ENCODE data around the gene APCDD1L. TPM values are rescaled to one million over a fixed set of nuclear protein-coding genes. Genes with fewer than 3 reads are reported as not detected.
"Not testable (repeated sequence)": the region's sequence is repeated elsewhere in the genome, so short reads cannot be mapped to it uniquely, and the experiment has no call there.

The APCDD1L gene
- total RNA-seq, 1 experiment from 2014 or later: not detected

DNA sequence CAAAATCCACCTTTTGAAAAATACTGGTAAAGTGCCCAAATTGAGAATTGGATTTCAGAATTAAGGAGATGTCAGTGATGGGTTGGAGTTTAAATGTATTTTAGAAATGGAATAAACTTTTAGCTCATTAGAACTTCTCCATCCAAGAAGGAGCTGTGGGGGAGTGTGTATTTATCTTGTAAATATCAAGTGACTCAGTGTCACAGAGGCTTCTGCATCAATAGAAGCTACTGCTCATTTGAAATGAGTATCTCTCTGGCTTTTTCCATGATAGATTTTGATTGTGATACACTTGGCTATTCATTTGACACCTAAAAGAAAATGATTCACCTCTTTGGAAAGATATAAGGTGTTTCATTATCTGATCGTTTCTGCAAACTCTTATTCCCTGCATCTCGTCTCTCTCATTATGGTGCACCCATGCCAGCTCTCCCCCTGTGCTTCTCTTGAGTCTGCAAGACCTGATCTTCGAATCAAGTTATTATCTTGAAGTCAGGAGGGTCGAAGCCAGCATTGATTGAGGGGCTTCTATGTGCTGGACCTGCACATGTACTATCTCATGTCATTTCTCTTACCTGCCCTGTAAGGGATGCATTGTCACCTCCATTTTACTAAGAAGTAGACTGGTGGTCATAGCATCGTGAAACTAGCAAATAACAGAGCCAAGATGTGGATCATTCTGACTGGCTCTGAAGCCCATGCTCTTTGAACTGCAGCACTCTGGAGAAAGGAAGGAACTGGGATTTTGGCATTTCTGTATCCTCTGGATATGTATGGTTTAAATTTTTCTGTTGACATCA lies 96.0 kb downstream of the APCDD1L start:
- no peak for DNase-seq (ENCODE audit: low spot score)

GRCh38 chr20:58417438-58417837 lies 97.8 kb downstream of the APCDD1L start:
- DNase-seq (ENCODE audit: low spot score): no peak

- no peak for DNase-seq (ENCODE audit: low spot score)
Measured at GRCh38 chr20:58416835-58417234, 98.4 kb downstream of the APCDD1L start.

GRCh38 chr20:58416057-58416456 lies 99.1 kb downstream of the APCDD1L start:
- no peak for DNase-seq (ENCODE audit: low spot score)

DNA sequence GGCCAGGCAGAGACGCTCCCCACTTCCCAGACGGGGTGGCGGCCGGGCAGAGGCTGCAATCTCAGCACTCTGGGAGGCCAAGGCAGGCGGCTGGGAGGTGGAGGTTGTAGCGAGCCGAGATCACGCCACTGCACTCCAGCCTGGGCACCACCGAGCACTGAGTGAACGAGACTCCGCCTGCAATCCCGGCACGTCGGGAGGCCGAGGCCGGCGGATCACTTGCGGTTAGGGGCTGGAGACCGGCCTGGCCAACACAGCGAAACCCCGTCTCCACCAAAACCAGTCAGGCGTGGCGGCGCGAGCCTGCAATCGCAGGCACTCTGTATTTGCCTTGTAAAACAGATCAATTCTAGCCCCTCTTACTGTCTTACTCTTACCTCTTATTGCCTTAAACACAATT lies 100.4 kb downstream of the APCDD1L start:
- DNase-seq (ENCODE audit: low spot score): not testable (repeated sequence)

DNA sequence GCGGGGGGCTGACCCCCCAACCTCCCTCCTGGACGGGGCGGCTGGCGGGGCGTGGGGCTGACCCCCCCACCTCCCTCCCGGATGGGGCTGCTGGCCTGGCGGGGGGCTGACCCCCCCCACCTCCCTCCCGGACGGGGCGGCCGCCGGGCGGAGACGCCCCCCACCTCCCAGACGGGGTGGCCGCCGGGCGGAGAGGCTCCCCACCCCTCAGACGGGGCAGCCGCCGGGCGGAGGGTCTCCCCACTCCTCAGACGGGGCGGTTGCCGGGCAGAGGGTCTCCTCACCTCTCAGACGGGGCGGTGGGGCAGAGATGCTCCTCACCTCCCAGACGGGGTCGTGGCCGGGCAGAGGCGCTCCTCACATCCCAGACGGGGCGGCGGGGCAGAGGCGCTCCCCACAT lies 101.0 kb downstream of the APCDD1L start:
- DNase-seq (ENCODE audit: low spot score): not testable (repeated sequence)

Other genes with a start within 250 kb of the APCDD1L start
- gene RAB22A, start 205.7 kb downstream of the APCDD1L start, total RNA-seq (2014; rRNA removed; shearing (Covaris generic)): 21.3 and 25.3 TPM in 2 replicates
- 15.6 and 16.2 TPM in 2 replicates for gene VAPB, start 126.2 kb downstream of the APCDD1L start, total RNA-seq (2014; rRNA removed; shearing (Covaris generic))
- 29.2 and 29.5 TPM in 2 replicates for gene STX16, start 135.9 kb upstream of the APCDD1L start, total RNA-seq (2014; rRNA removed; shearing (Covaris generic))
- 21.3 and 21.6 TPM in 2 replicates for gene NPEPL1, start 177.4 kb upstream of the APCDD1L start, total RNA-seq (2014; rRNA removed; shearing (Covaris generic))